SK-N-MC (cell line): ENCODE results near the gene COL6A2.

ENCODE experiments used
- EZH2 ChIP-seq: fragments of 200-600 bp; sonication (generic); IDR thresholded peaks from one replicate; pipeline ENCODE4 v1.6.1; 2017; ENCODE audit warnings: antibody characterized with exemption
- FOXP2 ChIP-seq: optimal IDR thresholded peaks from 2 replicates; pipeline ENCODE3; 2011; ENCODE audit warnings: mild to moderate bottlenecking, moderate library complexity; ENCODE audit not compliant: insufficient read depth; ENCODE audit errors: extremely low read length, control extremely low read depth
- POLR2AphosphoS5 ChIP-seq: IDR thresholded peaks from 2 replicates; pipeline ENCODE4 v1.6.1; 2012; ENCODE audit warnings: mild to moderate bottlenecking, low read depth, low read length, borderline replicate concordance

DNA sequence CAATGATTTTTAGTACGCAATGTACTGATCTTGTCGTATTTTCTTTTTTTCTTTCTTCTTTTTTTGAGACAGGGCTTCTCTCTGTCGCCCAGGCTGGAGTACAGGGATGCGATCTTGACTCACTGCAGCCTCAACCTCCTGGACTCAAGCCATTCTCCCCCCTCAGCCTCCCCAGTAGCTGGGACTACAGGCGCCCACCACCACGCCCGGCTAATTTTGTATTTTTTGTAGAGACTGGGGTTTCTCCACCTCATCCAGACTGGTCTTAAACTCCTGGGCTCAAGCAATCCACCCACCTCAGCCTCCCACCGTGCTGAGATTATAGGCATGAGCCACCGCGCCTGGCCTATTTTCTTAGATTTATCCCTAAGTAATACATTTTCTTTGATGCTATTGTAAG lies 43.9 kb upstream of the COL6A2 start:
- no peak for TF ChIP-seq EZH2
- no peak for TF ChIP-seq POLR2AphosphoS5
- no peak for TF ChIP-seq FOXP2
